Suppressor macrophage treated with lipopolysaccharide for 1 hour (primary cell): ENCODE results near the gene CAST.

Experiments
- DNase-seq, 3 donors: peaks; one replicate each; pipeline ENCODE4 v3.0.0-alpha.2; 2020 to 2022

The CAST gene

GRCh38 chr5:96821260-96821916 lies 159.2 kb downstream of the CAST start:
- DNase-seq, result peak; percentile 27 to 36 (median 28)

- DNase-seq, result peak in 1 of 3 donors; percentile 5
Observed at GRCh38 chr5:96822686-96823459, 160.7 kb downstream of the CAST start.

GRCh38 chr5:96823900-96824380 lies 161.8 kb downstream of the CAST start:
- DNase-seq, result no peak
